A673 (cell line): ENCODE results near the gene GALNT10. TPM values are rescaled to one million over a fixed set of nuclear protein-coding genes. Genes with fewer than 3 reads are reported as not detected.

ENCODE experiments used
- BruUV-seq: library from RNA; stranded (reverse); fragments of 400-500 nt; replicated peaks from 2 replicates; lab custom pipeline; 2021; lab: Mats Ljungman, UMichigan
- CTCF ChIA-PET: fragments of 300-600 bp; sonication (Branson Sonifier 250); formaldehyde crosslinking; loops from one replicate; lab custom pipeline; 2022; ENCODE audit warnings: antibody characterized with exemption; lab: Charles Lee
- POLR2A ChIA-PET: fragments of 300-600 bp; sonication (Branson Sonifier 250); formaldehyde crosslinking; loops from one replicate; lab custom pipeline; 2022; ENCODE audit warnings: antibody characterized with exemption; ENCODE audit not compliant: low non-redundant PET; lab: Charles Lee
- DNase-seq: peaks from one replicate; pipeline ENCODE4 v3.0.0-alpha.2; 2015; ENCODE audit warnings: low spot score
- H3K27ac ChIP-seq: fragments of 200-600 bp; sonication (generic); 2 replicates; pipeline ENCODE4 v1.5.1; 2016; ENCODE audit warnings: mixed run types, low read depth, mild to moderate bottlenecking, mixed read lengths, antibody characterized with exemption, low read length; ENCODE audit not compliant: poor library complexity, severe bottlenecking
- H3K27me3 ChIP-seq: fragments of 200-600 bp; sonication (generic); replicated peaks from 2 replicates; pipeline ENCODE4 v1.6.1; 2017; ENCODE audit warnings: mixed run types, low read depth, mild to moderate bottlenecking, mixed read lengths, antibody characterized with exemption, low read length; ENCODE audit not compliant: insufficient read depth, poor library complexity
- H3K36me3 ChIP-seq: fragments of 200-600 bp; sonication (generic); 2 replicates; pipeline ENCODE4 v1.6.1; 2016; ENCODE audit warnings: mixed run types, mild to moderate bottlenecking, mixed read lengths, antibody characterized with exemption, low read length; ENCODE audit not compliant: insufficient read depth, poor library complexity, severe bottlenecking
- H3K4me1 ChIP-seq: fragments of 200-600 bp; sonication (generic); 2 replicates; pipeline ENCODE4 v1.6.1; 2017; ENCODE audit warnings: mixed run types, mild to moderate bottlenecking, mixed read lengths, antibody characterized with exemption, low read length; ENCODE audit not compliant: insufficient read depth, poor library complexity, severe bottlenecking
- H3K4me3 ChIP-seq: fragments of 200-600 bp; sonication (generic); 2 replicates; pipeline ENCODE4 v1.5.1; 2016; ENCODE audit warnings: low read depth, mixed run types, mild to moderate bottlenecking, mixed read lengths, low read length; ENCODE audit not compliant: poor library complexity, severe bottlenecking
- H3K9me3 ChIP-seq: fragments of 200-600 bp; sonication (generic); 2 replicates; pipeline ENCODE4 v1.6.1; 2016; ENCODE audit warnings: mixed run types, low read depth, mild to moderate bottlenecking, mixed read lengths, antibody characterized with exemption, low read length; ENCODE audit not compliant: poor library complexity, severe bottlenecking
- EZH2 ChIP-seq: fragments of 200-600 bp; sonication (generic); IDR thresholded peaks from 2 replicates; pipeline ENCODE4 v1.6.1; 2017; ENCODE audit warnings: borderline replicate concordance, low read depth, mild to moderate bottlenecking, mixed read lengths, antibody characterized with exemption, low read length; ENCODE audit not compliant: poor library complexity, severe bottlenecking
- intact Hi-C: fragments of 100-400 bp; cut with micrococcal nuclease; formaldehyde crosslinking; loops from one replicate; pipeline ENCODE4 v1.10.0; 2022; ENCODE audit not compliant: unreplicated experiment
- total RNA-seq: library from RNA; stranded (reverse); gene quantifications from 2 replicates; pipeline ENCODE4 v1.2.3, GENCODE V29; 2021
- TF ChIP-seq, protein P1 (sequence below): fragments of 300-800, 200-600 bp; sonication (generic); conservative IDR thresholded peaks from 2 replicates; pipeline ENCODE4 v1.5.1; 2017; ENCODE audit warnings: low read depth, mild to moderate bottlenecking, antibody characterized with exemption, low read length, moderate library complexity, mixed read lengths

The GALNT10 gene
- total RNA-seq, 1 experiment from 2014 or later: 17.9 TPM

DNA sequence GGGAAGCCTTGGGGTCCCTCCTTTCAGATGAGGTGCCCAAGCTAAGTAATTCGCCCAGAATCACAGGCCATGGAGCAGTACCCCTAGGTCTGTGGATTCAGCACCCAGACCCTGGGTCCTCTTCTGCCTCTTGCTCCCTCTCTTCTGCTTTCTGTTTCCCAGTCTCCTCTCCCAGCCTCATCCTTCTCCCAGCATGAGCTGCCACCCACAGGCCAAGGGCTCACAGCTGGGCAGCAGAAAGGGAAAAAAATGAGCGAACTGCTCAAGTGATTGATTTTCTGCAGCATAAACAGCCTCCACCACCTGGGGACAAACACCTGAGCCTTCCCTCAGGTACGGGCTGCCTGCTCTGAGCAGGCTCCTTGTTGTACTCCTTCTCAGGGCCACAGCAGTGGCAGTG is 141.4 kb downstream of the GALNT10 start:
- no peaks in the 10 kb centered on the region for H3K4me1 ChIP-seq
- no peaks in the 10 kb centered on the region for H3K27me3 ChIP-seq
- BruUV-seq: no TSS peak
- no peak overlapping the region for H3K27ac ChIP-seq
- H3K36me3 ChIP-seq: no peaks in the 10 kb centered on the region
- POLR2A ChIA-PET: no interaction called here
- no peaks in the 10 kb centered on the region for H3K9me3 ChIP-seq
- intact Hi-C loops: no loop called here
- CTCF ChIA-PET: no interaction called here
- no peak overlapping the region for H3K4me3 ChIP-seq
- no peak for DNase-seq
- TF ChIP-seq, protein P1, sequence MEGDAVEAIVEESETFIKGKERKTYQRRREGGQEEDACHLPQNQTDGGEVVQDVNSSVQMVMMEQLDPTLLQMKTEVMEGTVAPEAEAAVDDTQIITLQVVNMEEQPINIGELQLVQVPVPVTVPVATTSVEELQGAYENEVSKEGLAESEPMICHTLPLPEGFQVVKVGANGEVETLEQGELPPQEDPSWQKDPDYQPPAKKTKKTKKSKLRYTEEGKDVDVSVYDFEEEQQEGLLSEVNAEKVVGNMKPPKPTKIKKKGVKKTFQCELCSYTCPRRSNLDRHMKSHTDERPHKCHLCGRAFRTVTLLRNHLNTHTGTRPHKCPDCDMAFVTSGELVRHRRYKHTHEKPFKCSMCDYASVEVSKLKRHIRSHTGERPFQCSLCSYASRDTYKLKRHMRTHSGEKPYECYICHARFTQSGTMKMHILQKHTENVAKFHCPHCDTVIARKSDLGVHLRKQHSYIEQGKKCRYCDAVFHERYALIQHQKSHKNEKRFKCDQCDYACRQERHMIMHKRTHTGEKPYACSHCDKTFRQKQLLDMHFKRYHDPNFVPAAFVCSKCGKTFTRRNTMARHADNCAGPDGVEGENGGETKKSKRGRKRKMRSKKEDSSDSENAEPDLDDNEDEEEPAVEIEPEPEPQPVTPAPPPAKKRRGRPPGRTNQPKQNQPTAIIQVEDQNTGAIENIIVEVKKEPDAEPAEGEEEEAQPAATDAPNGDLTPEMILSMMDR: no peak
- TF ChIP-seq EZH2: no peak

- POLR2A ChIA-PET: no interaction called here
- H3K36me3 ChIP-seq: no peaks in the 10 kb centered on the region
Observed at GRCh38 chr5:154332451-154332850, 141.9 kb downstream of the GALNT10 start.

DNA sequence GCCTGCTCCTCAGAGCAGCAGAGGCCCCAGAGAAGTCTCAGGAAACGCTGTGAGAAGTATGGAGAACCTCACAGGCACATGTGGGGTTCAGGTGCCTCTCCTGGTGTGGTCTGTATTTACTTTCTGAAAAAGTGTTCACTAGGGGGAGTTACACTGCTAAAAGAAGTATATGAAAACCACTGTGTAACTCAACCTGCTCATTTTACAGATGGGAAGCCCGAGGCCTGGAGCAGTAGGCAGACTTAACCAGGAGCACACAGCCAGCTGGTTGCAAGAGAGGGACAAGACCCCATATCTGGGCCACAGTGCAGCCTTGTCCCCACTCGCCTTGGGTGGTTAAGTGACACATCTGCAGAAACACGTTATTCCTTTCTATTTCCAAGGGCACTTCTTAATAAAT is 142.5 kb downstream of the GALNT10 start:
- H3K9me3 ChIP-seq: no peaks in the 10 kb centered on the region
- intact Hi-C loops: no loop called here
- TF ChIP-seq EZH2: no peak
- TF ChIP-seq, protein P1: no peak
- H3K36me3 ChIP-seq: no peaks in the 10 kb centered on the region
- POLR2A ChIA-PET: no interaction called here
- DNase-seq: no peak
- no peak overlapping the region for H3K4me3 ChIP-seq
- no peak overlapping the region for H3K27ac ChIP-seq
- BruUV-seq: no TSS peak
- CTCF ChIA-PET: no interaction called here
- H3K27me3 ChIP-seq: no peaks in the 10 kb centered on the region
- no peaks in the 10 kb centered on the region for H3K4me1 ChIP-seq

More at GRCh38 chr5:154332451-154332850, 141.9 kb downstream of the GALNT10 start:
- intact Hi-C loops: no loop called here
- DNase-seq: no peak
- Histone ChIP-seq H3K27me3 (no peaks in the 10 kb centered on the region), H3K27ac (no peak overlapping the region), H3K4me3 (no peak overlapping the region), H3K9me3 (no peaks in the 10 kb centered on the region), H3K4me1 (no peaks in the 10 kb centered on the region)
- no peak for TF ChIP-seq EZH2
- TF ChIP-seq, protein P1: no peak
- CTCF ChIA-PET: no interaction called here
- BruUV-seq: no TSS peak
